Endothelial cell of umbilical vein (primary cell): ENCODE measurements around the gene NATD1. TPM values are rescaled to one million over a fixed set of nuclear protein-coding genes. Genes with fewer than 3 reads are reported as not detected.

Experiments
- BruUV-seq: library from RNA; stranded (reverse); fragments of 400-500 nt; replicated peaks from 2 replicates; lab custom pipeline; 2021; lab: Mats Ljungman, UMichigan
- CTCF ChIA-PET: fragments of 300-600, 350-600 bp; sonication (Branson Sonifier 250); formaldehyde crosslinking; loops from one replicate; lab custom pipeline; 2021; ENCODE audit warnings: antibody characterized with exemption, inconsistent platforms; lab: Charles Lee
- POLR2A ChIA-PET: fragments of 300-600, 350-600 bp; sonication (Branson Sonifier 250); formaldehyde crosslinking; loops from one replicate; lab custom pipeline; 2021; ENCODE audit warnings: antibody characterized with exemption, inconsistent platforms; lab: Charles Lee
- DNase-seq: peaks from one replicate; pipeline ENCODE4 v3.0.0-alpha.2; 2011; ENCODE audit warnings: low read depth, low spot score
- FAIRE-seq: peaks from 2 replicates; lab custom pipeline; 2011; peaks lifted over from hg19 to GRCh38; lab: Jason Lieb, UNC
- H2AFZ ChIP-seq: 2 replicates; pipeline ENCODE4 v1.6.0; 2012; ENCODE audit warnings: low read depth, low read length, control low read depth, inconsistent platforms
- H3K27ac ChIP-seq: 2 replicates; pipeline ENCODE4 v1.5.1; 2011; ENCODE audit warnings: low read depth, mild to moderate bottlenecking, control low read depth, low read length, moderate library complexity; ENCODE audit not compliant: insufficient read depth
- H3K27me3 ChIP-seq, 2 experiments: 2 replicates each; pipeline versions ENCODE4 v1.6.0 to v1.6.1; 2011; ENCODE audit warnings: low read length in 2 of 2, mixed read lengths in 1 of 2; ENCODE audit not compliant: control insufficient read depth in 2 of 2, insufficient read depth in 2 of 2
- H3K36me3 ChIP-seq, 2 experiments: 2 replicates in 1 of 2; 3 replicates in 1 of 2; pipeline ENCODE4 v1.5.1; 2011; ENCODE audit warnings: low read length in 2 of 2, mild to moderate bottlenecking in 1 of 2, moderate library complexity in 1 of 2; ENCODE audit not compliant: control insufficient read depth in 2 of 2, insufficient read depth in 2 of 2; ENCODE audit errors: extremely low read depth in 1 of 2
- H3K4me1 ChIP-seq: 3 replicates; pipeline ENCODE4 v1.5.1; 2011; ENCODE audit warnings: mild to moderate bottlenecking, low read length; ENCODE audit not compliant: control insufficient read depth, insufficient read depth; ENCODE audit errors: extremely low read depth
- H3K4me2 ChIP-seq: 2 replicates; pipeline ENCODE4 v1.6.1; 2011; ENCODE audit warnings: low read length, control low read depth, mixed read lengths; ENCODE audit not compliant: insufficient read depth
- H3K4me3 ChIP-seq, 3 experiments: fragments of 200-600 bp in 1 of 3; sonication (generic), shearing (Covaris generic) in 1 of 3; replicated peaks in 1 of 3; 2 replicates each; pipeline ENCODE4 v1.5.1; 2011 to 2016; ENCODE audit warnings: control low read depth in 3 of 3, low read length in 3 of 3, mild to moderate bottlenecking in 2 of 3, inconsistent platforms in 1 of 3, low read depth in 1 of 3, moderate library complexity in 1 of 3; ENCODE audit not compliant: insufficient read depth in 1 of 3
- H3K79me2 ChIP-seq: 2 replicates; pipeline ENCODE4 v1.6.0; 2012; ENCODE audit warnings: low read length, inconsistent platforms; ENCODE audit not compliant: control insufficient read depth, insufficient read depth
- H3K9ac ChIP-seq: replicated peaks from 2 replicates; pipeline ENCODE3; 2011; ENCODE audit warnings: low read length, control low read depth; ENCODE audit not compliant: insufficient read depth; ENCODE audit errors: extremely low read depth
- H3K9me1 ChIP-seq: replicated peaks from 3 replicates; pipeline ENCODE4 v1.6.0; 2011; ENCODE audit warnings: mild to moderate bottlenecking, low read length; ENCODE audit not compliant: control insufficient read depth, insufficient read depth; ENCODE audit errors: extremely low read depth
- H3K9me3 ChIP-seq: replicated peaks from 2 replicates; pipeline ENCODE4 v1.5.1; 2012; ENCODE audit warnings: low read length, inconsistent platforms; ENCODE audit not compliant: control insufficient read depth, insufficient read depth
- H4K20me1 ChIP-seq: replicated peaks from 2 replicates; pipeline ENCODE3; 2011; ENCODE audit warnings: mild to moderate bottlenecking, low read length; ENCODE audit not compliant: control insufficient read depth, insufficient read depth; ENCODE audit errors: extremely low read depth
- CTCF ChIP-seq, 2 donors: IDR thresholded peaks; 1 replicate in 1 of 2; 2 replicates in 1 of 2; pipeline ENCODE4 v1.5.1; 2011; ENCODE audit warnings: low read length in 2 of 2, mild to moderate bottlenecking in 2 of 2, moderate library complexity in 2 of 2, control low read depth in 1 of 2, inconsistent platforms in 1 of 2, low read depth in 1 of 2; ENCODE audit not compliant: insufficient read depth in 1 of 2; ENCODE audit errors: extremely low read depth in 1 of 2
- EZH2 ChIP-seq: IDR thresholded peaks from 2 replicates; pipeline ENCODE4 v1.6.1; 2012; ENCODE audit warnings: borderline replicate concordance, low read depth, mild to moderate bottlenecking, moderate library complexity, low read length, inconsistent platforms; ENCODE audit not compliant: severe bottlenecking
- FOS ChIP-seq: IDR thresholded peaks from 2 replicates; pipeline ENCODE4 v1.6.1; 2011; ENCODE audit warnings: mild to moderate bottlenecking, low read length, moderate library complexity, borderline replicate concordance; ENCODE audit not compliant: insufficient read depth
- GATA2 ChIP-seq: IDR thresholded peaks from 2 replicates; pipeline ENCODE4 v1.7.0; 2011; ENCODE audit warnings: low read depth, mild to moderate bottlenecking, moderate library complexity, mixed read lengths, low read length; ENCODE audit not compliant: insufficient read length, insufficient read depth
- JUN ChIP-seq: IDR thresholded peaks from 2 replicates; pipeline ENCODE4 v1.6.1; 2011; ENCODE audit warnings: borderline replicate concordance, low read depth; ENCODE audit not compliant: insufficient read length, insufficient read depth
- MAX ChIP-seq: IDR thresholded peaks from 2 replicates; pipeline ENCODE4 v1.6.1; 2011; ENCODE audit not compliant: insufficient read depth, insufficient read length
- MYC ChIP-seq: IDR thresholded peaks from one replicate; pipeline ENCODE4 v1.6.1; 2011; ENCODE audit warnings: mild to moderate bottlenecking, low read depth, low read length
- POLR2A ChIP-seq: IDR thresholded peaks from 2 replicates; pipeline ENCODE4 v1.6.1; 2012; ENCODE audit warnings: low read depth, mild to moderate bottlenecking, control low read depth, low read length
- POLR2AphosphoS5 ChIP-seq: IDR thresholded peaks from 2 replicates; pipeline ENCODE4 v1.6.1; 2012; ENCODE audit warnings: low read depth, mild to moderate bottlenecking, control low read depth, low read length, moderate library complexity; ENCODE audit not compliant: insufficient read depth
- dilution Hi-C: fragments of 300-500 bp; cut with MboI; formaldehyde crosslinking; loops from one replicate; pipeline ENCODE4 v1.15.0; 2019; ENCODE audit warnings: low sequenced_read_pairs; ENCODE audit not compliant: extremely low pct_ligation_motif_present
- intact Hi-C: fragments of 100-400 bp; cut with micrococcal nuclease; formaldehyde crosslinking; loops from one replicate; pipeline ENCODE4 v1.10.0; 2022
- polyA plus RNA-seq, 4 experiments: library from polyadenylated mRNA; depleted of rRNA in 3 of 4; stranded (reverse) in 3 of 4; unstranded in 1 of 4; fragments of >200 nt; gene quantifications; 2 replicates each; pipeline versions ENCODE4 v1.2.1 to v1.2.3, GENCODE V29; 2011 to 2012; ENCODE audit warnings: missing spikeins in 1 of 4
- total RNA-seq: library from RNA; stranded (reverse); gene quantifications from 2 replicates; pipeline ENCODE4 v1.2.3, GENCODE V29; 2021

NATD1 gene
- total and polyA plus RNA-seq, 2 donors (not counting 3 experiments of a cell fraction or from before 2014, with no cell fraction given): 7.0 to 7.2 TPM

GRCh38 chr17:21194226-21194625, 59.0 kb downstream of the NATD1 start:
- ChIA-PET CTCF (no interaction called here), POLR2A (no interaction called here)
- dilution Hi-C loops: no loop called here
- no TSS peak for BruUV-seq
- Histone ChIP-seq H3K79me2 (peaks cover 9% of the 10 kb centered on the region), H3K4me1 (no peaks in the 10 kb centered on the region), H3K27ac (no peak overlapping the region), H3K4me3 (no peak overlapping the region), H2AFZ (no peak overlapping the region), H3K9me1 (no peaks in the 10 kb centered on the region), H3K4me2 (no peak overlapping the region), H3K9me3 (no peaks in the 10 kb centered on the region), H3K27me3 (no peaks in the 10 kb centered on the region), H3K36me3 (peaks cover 0 to 14% of the 10 kb centered on the region in 2 experiments), H4K20me1 (no peaks in the 10 kb centered on the region), H3K9ac (no peak overlapping the region)
- TF ChIP-seq FOS (no peak), CTCF (IDR thresholded peaks at IDR 0.05; ENCODE audit: extremely low read depth in 1 of 2, insufficient read depth in 1 of 2, low read depth in 1 of 2, low read length in 2 of 2) (no peak), JUN (no peak), EZH2 (no peak), MYC (no peak)
- no peak for FAIRE-seq
- DNase-seq: no peak
- intact Hi-C loops: no loop called here

GRCh38 chr17:21193031-21193430, 60.2 kb downstream of the NATD1 start:
- no peaks in the 10 kb centered on the region for H4K20me1 ChIP-seq
- CTCF ChIA-PET: interaction anchor here (1.3 to 2.3 kb wide), 2 partner anchors 9 to 64 kb away, joined by 3 to 9 read pairs; no protein-coding TSS in a partner anchor
- TF ChIP-seq CTCF (IDR thresholded peaks at IDR 0.05; ENCODE audit: extremely low read depth in 1 of 2, insufficient read depth in 1 of 2, low read depth in 1 of 2, low read length in 2 of 2) (no peak), POLR2A (no peak), GATA2 (no peak), EZH2 (no peak), POLR2AphosphoS5 (no peak), MYC (no peak), JUN (no peak), FOS (no peak), MAX (no peak)
- no peak overlapping the region for H3K4me3 ChIP-seq
- H3K36me3 ChIP-seq: peaks cover 0 to 13% of the 10 kb centered on the region in 2 experiments
- no peaks in the 10 kb centered on the region for H3K9me1 ChIP-seq
- intact Hi-C loops (no loop called here), dilution Hi-C loops (no loop called here)
- H3K9me3 ChIP-seq: no peaks in the 10 kb centered on the region
- H2AFZ ChIP-seq: no peak overlapping the region
- H3K4me2 ChIP-seq: no peak overlapping the region
- FAIRE-seq (no peak), DNase-seq (no peak)
- H3K27ac ChIP-seq: no peak overlapping the region
- H3K27me3 ChIP-seq: no peaks in the 10 kb centered on the region
- POLR2A ChIA-PET: no interaction called here
- no TSS peak for BruUV-seq
- no peak overlapping the region for H3K9ac ChIP-seq
- peaks cover 2% of the 10 kb centered on the region for H3K79me2 ChIP-seq
- no peaks in the 10 kb centered on the region for H3K4me1 ChIP-seq
